GM23248 (cell line): Measurements from ENCODE around the gene CATSPERD. TPM values are rescaled to one million over a fixed set of nuclear protein-coding genes. Genes with fewer than 3 reads are reported as not detected.
A peak's percentile ranks its signal among the peaks of the same experiment; 100 is the strongest.

Experiments used
- DNase-seq: peaks from one replicate; pipeline ENCODE4 v3.0.0-alpha.2; 2015
- H2AFZ ChIP-seq: fragments of 200-600 bp; sonication (generic); 2 replicates; pipeline ENCODE4 v1.6.1; 2016; ENCODE audit warnings: antibody characterized with exemption
- H3F3A ChIP-seq: fragments of 200-600 bp; sonication (generic); 2 replicates; pipeline ENCODE4 v1.6.1; 2016; ENCODE audit warnings: mild to moderate bottlenecking, antibody characterized with exemption, mixed run types; ENCODE audit not compliant: insufficient read depth
- H3K27ac ChIP-seq: fragments of 200-600 bp; sonication (generic); 2 replicates; pipeline ENCODE4 v1.5.1; 2016; ENCODE audit warnings: mild to moderate bottlenecking
- H3K27me3 ChIP-seq: fragments of 200-600 bp; sonication (generic); replicated peaks from 2 replicates; pipeline ENCODE4 v1.6.1; 2016; ENCODE audit warnings: mild to moderate bottlenecking; ENCODE audit not compliant: insufficient read depth
- H3K36me3 ChIP-seq: fragments of 200-600 bp; sonication (generic); 2 replicates; pipeline ENCODE4 v1.6.1; 2016; ENCODE audit warnings: low read depth, mild to moderate bottlenecking
- H3K4me1 ChIP-seq: fragments of 200-600 bp; sonication (generic); 2 replicates; pipeline ENCODE4 v1.6.1; 2016; ENCODE audit warnings: mild to moderate bottlenecking; ENCODE audit not compliant: insufficient read depth
- H3K4me2 ChIP-seq: fragments of 200-600 bp; sonication (generic); one replicate; pipeline ENCODE4 v1.6.1; 2016; ENCODE audit warnings: mild to moderate bottlenecking; ENCODE audit not compliant: unreplicated experiment
- H3K4me3 ChIP-seq: fragments of 200-600 bp; sonication (generic); 2 replicates; pipeline ENCODE4 v1.5.1; 2016; ENCODE audit warnings: mild to moderate bottlenecking
- H3K79me2 ChIP-seq: fragments of 200-600 bp; sonication (generic); 2 replicates; pipeline ENCODE4 v1.6.1; 2016; ENCODE audit warnings: mild to moderate bottlenecking; ENCODE audit not compliant: insufficient read depth
- H3K9ac ChIP-seq: fragments of 200-600 bp; sonication (generic); 2 replicates; pipeline ENCODE4 v1.6.1; 2016; ENCODE audit warnings: mild to moderate bottlenecking
- H3K9me2 ChIP-seq: fragments of 200-600 bp; sonication (generic); 2 replicates; pipeline ENCODE4 v1.6.1; 2016; ENCODE audit warnings: mixed run types, mild to moderate bottlenecking, moderate library complexity; ENCODE audit not compliant: insufficient read depth
- H3K9me3 ChIP-seq: fragments of 200-600 bp; sonication (generic); one replicate; pipeline ENCODE4 v1.6.1; 2017; ENCODE audit warnings: low read depth
- H4K20me1 ChIP-seq: fragments of 200-600 bp; sonication (generic); 2 replicates; pipeline ENCODE4 v1.6.0; 2016; ENCODE audit not compliant: insufficient read depth
- EZH2 ChIP-seq: fragments of 200-600 bp; sonication (generic); IDR thresholded peaks from 2 replicates; pipeline ENCODE4 v1.6.1; 2018; ENCODE audit warnings: antibody characterized with exemption, mild to moderate bottlenecking; ENCODE audit not compliant: insufficient read depth, poor library complexity, severe bottlenecking
- EZH2phosphoT487 ChIP-seq: fragments of 200-600 bp; sonication (generic); IDR thresholded peaks from 2 replicates; pipeline ENCODE4 v1.6.1; 2018; ENCODE audit warnings: antibody characterized with exemption, moderate library complexity, mild to moderate bottlenecking, low read depth; ENCODE audit not compliant: insufficient read depth
- WGBS, 2 experiments: methylation state at CpG; one replicate each; pipeline ENCODE4 v1.1.6; 2015 to 2017; ENCODE audit warnings: low lambda C conversion rate in 2 of 2, low coverage in 1 of 2; ENCODE audit errors: missing lambda C conversion rate in 2 of 2; 5-methylcytosine and 5-hydroxymethylcytosine counted together
- in situ Hi-C: fragments of 300-500 bp; cut with MboI; formaldehyde crosslinking; loops from 2 replicates; pipeline ENCODE4 v1.15.0; 2020
- polyA plus RNA-seq: library from polyadenylated mRNA; unstranded; fragments of >200 nt; fragmentation: Nextera tagmentation; extraction: Ambion mirVana; gene quantifications from 2 replicates; pipeline ENCODE4 v1.2.1, GENCODE V29; 2016
- total RNA-seq: library from RNA; depleted of rRNA; stranded (reverse); fragments of >200 nt; shearing (Covaris generic); gene quantifications from 2 replicates; pipeline ENCODE4 v1.2.3, GENCODE V29; 2014

The CATSPERD gene
- total and polyA plus RNA-seq, 2 experiments from 2014 or later, result 0.22 TPM; not detected in 1

GRCh38 chr19:5803441-5803751 lies 83.0 kb downstream of the CATSPERD start:
- H3K79me2 ChIP-seq, result no peaks in the 10 kb centered on the region
- H3K27ac ChIP-seq, result no peak overlapping the region
- H4K20me1 ChIP-seq, result no peaks in the 10 kb centered on the region
- peaks cover 15% of the 10 kb centered on the region for H3K27me3 ChIP-seq
- H3F3A ChIP-seq, result no peaks in the 10 kb centered on the region
- H3K4me3 ChIP-seq, result peak overlapping the region; percentile 66
- TF ChIP-seq EZH2phosphoT487 (no peak), EZH2 (no peak)
- 0 out of 2 replicates have a peak overlapping the region, but pooled peaks have one; percentile 36 for H3K9ac ChIP-seq
- no peaks in the 10 kb centered on the region for H3K4me1 ChIP-seq
- peak overlapping the region; percentile 85 for H3K4me2 ChIP-seq
- in situ Hi-C loops, result loop anchor here (5.0 kb wide), 1 partner anchor 89 kb away; no protein-coding TSS in a partner anchor
- H3K9me3 ChIP-seq, result no peaks in the 10 kb centered on the region
- no peaks in the 10 kb centered on the region for H3K9me2 ChIP-seq
- H2AFZ ChIP-seq, result peak overlapping the region; percentile 80
- no peaks in the 10 kb centered on the region for H3K36me3 ChIP-seq
- no peak for DNase-seq
- WGBS, 2 experiments, result 1 to 3% methylated on average over 8 of the region's 8 CpGs

DNA sequence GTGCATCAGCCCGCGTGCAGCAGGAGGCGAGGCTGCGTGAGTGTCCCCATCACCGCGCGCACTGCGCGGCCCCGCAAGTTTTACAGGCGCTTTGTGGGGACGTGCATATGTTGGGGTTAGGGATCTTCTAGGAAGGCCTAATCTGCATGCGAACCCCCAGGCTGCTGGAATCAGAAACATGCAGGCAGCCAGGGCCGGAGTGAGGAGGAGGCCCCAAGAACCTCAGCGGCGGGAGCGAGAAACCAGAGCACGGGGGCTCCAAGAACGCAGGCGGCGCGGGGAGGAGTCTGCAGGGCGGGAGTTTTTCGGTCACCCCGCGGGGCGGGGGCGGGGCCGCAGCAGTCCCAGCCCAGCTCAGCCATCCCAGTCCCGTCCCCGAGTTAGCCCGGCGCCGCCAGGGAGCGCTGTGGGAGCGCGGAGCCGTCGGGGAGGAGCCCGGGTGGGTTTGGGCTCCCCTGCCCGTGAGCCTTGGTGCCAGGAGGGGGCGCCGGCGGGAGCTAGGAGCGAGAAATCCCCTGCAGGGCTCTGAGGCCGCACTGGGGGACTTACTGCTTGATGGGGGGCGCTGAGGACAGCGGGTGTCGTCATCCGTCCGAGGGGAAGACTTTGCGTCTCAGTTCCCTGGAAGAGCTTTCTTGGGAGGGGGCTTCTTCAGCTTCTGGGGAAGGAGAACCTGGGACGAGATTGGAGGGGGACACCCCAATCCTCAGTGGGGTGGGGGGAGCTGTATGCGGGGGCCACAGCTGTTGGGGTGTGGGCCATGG lies 83.5 kb downstream of the CATSPERD start:
- in situ Hi-C loops, result loop anchor here (5.0 kb wide), 1 partner anchor 88 kb away; no protein-coding TSS in a partner anchor
- WGBS, 2 experiments, result 6 to 9% methylated on average over 41 to 45 of the region's 54 CpGs

GRCh38 chr19:5804516-5805461 lies 84.4 kb downstream of the CATSPERD start, which contains the start of gene NRTN:
NRTN (plus strand) TSS chr19:5805067; CDS start chr19:5824166, 19,099 bp downstream.
- no peaks in the 10 kb centered on the region for H3K9me2 ChIP-seq
- H3K4me2 ChIP-seq, result peak within 1 kb of the TSS; percentile 85
- peak within 1 kb of the TSS; percentile 66 for H3K4me3 ChIP-seq
- H3K27me3 ChIP-seq, result peaks cover 15% of the 10 kb centered on the region
- H3K9me3 ChIP-seq, result no peaks in the 10 kb centered on the region
- no peaks in the 10 kb centered on the region for H3K36me3 ChIP-seq
- no peaks in the 10 kb centered on the region for H3F3A ChIP-seq
- peak; percentile 89 for TF ChIP-seq EZH2
- TF ChIP-seq EZH2phosphoT487, result no peak
- H3K27ac ChIP-seq, result no peak within 1 kb of the TSS
- 0 out of 2 replicates have a peak within 1 kb of the TSS, but pooled peaks have one; percentile 36 for H3K9ac ChIP-seq
- no peaks in the 10 kb centered on the region for H4K20me1 ChIP-seq
- DNase-seq, result no peak
- no peaks in the 10 kb centered on the region for H3K4me1 ChIP-seq
- in situ Hi-C loops, result loop anchor here (5.0 kb wide), 1 partner anchor 88 kb away; no protein-coding TSS in a partner anchor
- 3 to 10% methylated on average over 23 to 68 of the region's 107 CpGs for WGBS, 2 experiments
- no peaks in the 10 kb centered on the region for H3K79me2 ChIP-seq
- H2AFZ ChIP-seq, result peak within 1 kb of the TSS; percentile 80

More for the DNA sequence above, 83.5 kb downstream of the CATSPERD start:
- Histone ChIP-seq H4K20me1 (no peaks in the 10 kb centered on the region), H3K9me3 (no peaks in the 10 kb centered on the region), H3F3A (no peaks in the 10 kb centered on the region), H3K9me2 (no peaks in the 10 kb centered on the region), H3K79me2 (no peaks in the 10 kb centered on the region), H3K4me2 (peak overlapping the region; percentile 85), H2AFZ (peak overlapping the region; percentile 80), H3K27ac (no peak overlapping the region), H3K4me1 (no peaks in the 10 kb centered on the region), H3K4me3 (peak overlapping the region; percentile 66), H3K9ac (0 out of 2 replicates have a peak overlapping the region, but pooled peaks have one; percentile 36), H3K27me3 (peaks cover 15% of the 10 kb centered on the region), H3K36me3 (no peaks in the 10 kb centered on the region)
- DNase-seq, result peak; percentile 89
- no peak for TF ChIP-seq EZH2phosphoT487
- TF ChIP-seq EZH2, result no peak

GRCh38 chr19:5805462-5806132 lies 85.2 kb downstream of the CATSPERD start:
- H3F3A ChIP-seq, result no peaks in the 10 kb centered on the region
- TF ChIP-seq EZH2phosphoT487 (0 out of 2 replicates have a peak, but pooled peaks have one; percentile 32), EZH2 (peak; percentile 72)
- H2AFZ ChIP-seq, result no peak overlapping the region
- no peaks in the 10 kb centered on the region for H3K79me2 ChIP-seq
- in situ Hi-C loops, result no loop called here
- no peak overlapping the region for H3K27ac ChIP-seq
- H3K4me2 ChIP-seq, result no peak overlapping the region
- H3K9ac ChIP-seq, result no peak overlapping the region
- peak; percentile 71 for DNase-seq
- no peaks in the 10 kb centered on the region for H3K36me3 ChIP-seq
- no peak overlapping the region for H3K4me3 ChIP-seq
- H3K9me3 ChIP-seq, result no peaks in the 10 kb centered on the region
- H3K27me3 ChIP-seq, result peaks cover 15% of the 10 kb centered on the region
- no peaks in the 10 kb centered on the region for H3K4me1 ChIP-seq
- no peaks in the 10 kb centered on the region for H3K9me2 ChIP-seq
- WGBS, 2 experiments, result 7% methylated on average over 33 to 46 of the region's 46 CpGs
- H4K20me1 ChIP-seq, result no peaks in the 10 kb centered on the region
